ENCODE results near the gene FSCN2.

The FSCN2 gene

DNA sequence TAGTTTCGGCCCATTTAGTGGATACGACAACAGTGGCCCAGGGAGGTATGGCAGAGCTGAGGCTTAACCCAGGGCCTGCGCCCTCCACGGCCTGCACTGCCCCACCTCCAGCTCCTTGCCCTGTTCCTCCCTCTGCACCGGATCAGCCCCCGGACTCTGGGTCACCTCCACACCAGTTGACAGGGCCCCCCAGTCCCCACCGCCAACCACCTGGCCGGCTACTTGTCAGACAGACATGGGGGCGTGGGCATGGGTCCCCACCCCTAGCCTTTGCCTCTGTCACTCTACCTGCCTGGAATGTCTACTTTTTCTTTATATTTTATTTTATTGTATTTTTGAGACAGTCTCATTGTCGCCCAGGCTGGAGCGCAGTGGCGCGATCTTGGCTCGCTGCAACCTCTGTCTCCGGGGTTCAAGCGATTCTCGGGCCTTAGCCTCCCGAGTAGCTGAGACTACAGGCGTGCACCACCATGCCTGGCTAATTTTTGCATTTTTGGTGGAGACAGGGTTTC lies 12.6 kb upstream of the FSCN2 start:
- no peak for DNase-seq (ENCODE audit: low spot score)
- no peak for TF ChIP-seq CTCF (conservative IDR thresholded peaks at IDR 0.05; ENCODE audit: low read depth)
- POLR2A ChIA-PET (ENCODE audit: low non-redundant PET) = interaction anchor here (1.1 kb wide), 1 partner anchor 36 kb away, joined by 3 read pairs; no protein-coding TSS in a partner anchor
- H3K27ac ChIP-seq = peak overlapping the region; percentile 99
- CTCF ChIA-PET = no interaction called here

GRCh38 chr17:81516439-81516838 lies 11.7 kb upstream of the FSCN2 start:
- POLR2A ChIA-PET (ENCODE audit: low non-redundant PET) = interaction anchor here (0.6 kb wide), 1 partner anchor 30 kb away, joined by 3 read pairs; no protein-coding TSS in a partner anchor
- no peak for TF ChIP-seq CTCF (conservative IDR thresholded peaks at IDR 0.05; ENCODE audit: low read depth)
- H3K27ac ChIP-seq = peak overlapping the region; percentile 99
- no peak for DNase-seq (ENCODE audit: low spot score)
- CTCF ChIA-PET = no interaction called here

- peak overlapping the region; percentile 99 for H3K27ac ChIP-seq
- ChIA-PET CTCF (no interaction called here), POLR2A (ENCODE audit: low non-redundant PET) (no interaction called here)
- DNase-seq (ENCODE audit: low spot score) = no peak
- TF ChIP-seq CTCF (conservative IDR thresholded peaks at IDR 0.05; ENCODE audit: low read depth) = no peak
These were observed 11.2 kb upstream of the FSCN2 start for GRCh38 chr17:81517009-81517338.

- TF ChIP-seq CTCF (conservative IDR thresholded peaks at IDR 0.05; ENCODE audit: low read depth) = no peak
- POLR2A ChIA-PET (ENCODE audit: low non-redundant PET) = no interaction called here
- CTCF ChIA-PET = no interaction called here
- no peak for DNase-seq (ENCODE audit: low spot score)
- H3K27ac ChIP-seq = peak overlapping the region; percentile 99
These were observed 10.7 kb upstream of the FSCN2 start for GRCh38 chr17:81517339-81518112.

- DNase-seq (ENCODE audit: low spot score) = no peak
- no peak for TF ChIP-seq CTCF (conservative IDR thresholded peaks at IDR 0.05; ENCODE audit: low read depth)
- POLR2A ChIA-PET (ENCODE audit: low non-redundant PET) = interaction anchor here (1.3 kb wide), 1 partner anchor 33 kb away, joined by 3 read pairs; no protein-coding TSS in a partner anchor
- peak overlapping the region; percentile 99 for H3K27ac ChIP-seq
- CTCF ChIA-PET = interaction anchor here (0.6 to 1.2 kb wide), 4 partner anchors 11 to 83 kb away, joined by 3 to 6 read pairs (median 4); partner anchors contain the start of gene FAAP100
These were observed 9.9 kb upstream of the FSCN2 start for GRCh38 chr17:81518113-81518784.

DNA sequence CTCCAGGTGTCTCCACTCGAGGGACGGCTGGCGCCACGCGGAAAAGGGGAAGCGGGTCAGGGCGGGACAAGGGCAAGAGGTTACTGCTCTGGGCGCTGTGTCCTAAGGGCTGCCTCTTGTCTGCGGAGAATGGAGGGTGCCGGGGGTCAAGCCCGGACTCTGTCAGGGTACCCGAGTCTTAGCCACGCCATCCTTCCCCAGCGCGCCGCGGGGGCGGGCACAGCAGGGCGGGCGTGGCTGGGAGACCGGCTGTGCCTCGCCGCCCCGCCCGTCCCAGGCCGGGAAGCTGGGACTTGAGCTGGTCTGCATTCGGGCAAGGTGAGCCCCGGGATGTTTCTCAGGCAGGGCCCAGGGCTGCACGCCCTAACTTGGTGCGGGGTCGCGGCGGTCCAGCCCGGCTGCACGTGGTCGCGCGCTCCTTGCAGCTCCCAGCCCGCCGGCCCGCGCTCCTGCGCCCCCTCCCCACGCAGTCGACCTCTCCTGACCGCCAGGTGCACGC lies 9.3 kb upstream of the FSCN2 start:
- DNase-seq (ENCODE audit: low spot score) = peak; percentile 51
- ChIA-PET POLR2A (ENCODE audit: low non-redundant PET) (interaction anchor here (0.5 to 1.3 kb wide), 2 partner anchors 33 to 82 kb away, joined by 3 read pairs; no protein-coding TSS in a partner anchor), CTCF (interaction anchor here (0.6 to 1.6 kb wide), 7 partner anchors 10 to 89 kb away, joined by 3 to 9 read pairs (median 4); partner anchors contain the start of gene FAAP100)
- TF ChIP-seq CTCF (conservative IDR thresholded peaks at IDR 0.05; ENCODE audit: low read depth) = no peak
- H3K27ac ChIP-seq = peak overlapping the region; percentile 99
